NAMALWA (cell line): ENCODE measurements around the gene PROSER3.
"Not testable (repeated sequence)": the region's sequence is repeated elsewhere in the genome, so short reads cannot be mapped to it uniquely, and the experiment has no call there.

Experiments used
- DNase-seq: peaks from one replicate; pipeline ENCODE4 v3.0.0-alpha.2; 2015; ENCODE audit warnings: low spot score

The PROSER3 gene

DNA sequence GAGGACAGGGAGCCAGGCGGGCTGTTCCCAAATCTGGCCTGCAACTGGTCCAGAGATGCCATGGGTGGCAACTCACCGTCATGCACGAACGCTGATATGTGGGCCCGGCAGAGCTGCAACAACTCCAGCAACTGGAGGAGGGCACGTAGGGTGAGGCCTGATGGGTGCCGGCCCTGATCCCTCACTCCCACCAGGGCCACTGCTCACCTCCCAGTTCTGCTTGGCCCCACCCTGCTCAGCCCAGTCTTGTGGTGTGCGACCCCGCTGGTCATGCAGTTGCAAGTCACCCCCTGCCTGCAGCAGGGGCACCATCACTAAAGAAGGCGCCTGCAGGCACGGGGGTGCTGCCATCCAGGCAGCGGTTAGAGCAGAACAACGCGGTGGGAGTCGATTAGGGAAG is 34.3 kb downstream of the PROSER3 start:
- DNase-seq = no peak

DNA sequence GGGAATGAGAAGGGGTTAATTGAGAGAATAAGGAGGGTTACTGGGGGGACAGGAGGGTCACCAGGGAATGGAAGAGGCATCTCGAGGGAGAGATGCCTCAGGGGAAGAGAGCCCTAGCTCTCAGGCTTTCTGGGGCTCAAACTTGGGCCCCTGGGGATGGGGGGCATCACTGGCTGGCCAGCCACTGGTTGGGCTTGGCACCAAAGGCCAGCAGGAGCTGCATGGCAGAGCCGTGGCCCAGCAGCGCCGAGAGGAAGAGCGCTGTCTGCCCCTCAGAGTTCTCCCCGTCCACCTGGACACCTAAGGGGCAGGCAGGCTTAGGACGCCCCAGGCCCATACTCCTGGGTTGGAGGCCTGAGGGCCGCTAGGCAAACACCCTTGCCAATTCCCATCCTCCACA is 34.9 kb downstream of the PROSER3 start:
- DNase-seq = no peak

DNA sequence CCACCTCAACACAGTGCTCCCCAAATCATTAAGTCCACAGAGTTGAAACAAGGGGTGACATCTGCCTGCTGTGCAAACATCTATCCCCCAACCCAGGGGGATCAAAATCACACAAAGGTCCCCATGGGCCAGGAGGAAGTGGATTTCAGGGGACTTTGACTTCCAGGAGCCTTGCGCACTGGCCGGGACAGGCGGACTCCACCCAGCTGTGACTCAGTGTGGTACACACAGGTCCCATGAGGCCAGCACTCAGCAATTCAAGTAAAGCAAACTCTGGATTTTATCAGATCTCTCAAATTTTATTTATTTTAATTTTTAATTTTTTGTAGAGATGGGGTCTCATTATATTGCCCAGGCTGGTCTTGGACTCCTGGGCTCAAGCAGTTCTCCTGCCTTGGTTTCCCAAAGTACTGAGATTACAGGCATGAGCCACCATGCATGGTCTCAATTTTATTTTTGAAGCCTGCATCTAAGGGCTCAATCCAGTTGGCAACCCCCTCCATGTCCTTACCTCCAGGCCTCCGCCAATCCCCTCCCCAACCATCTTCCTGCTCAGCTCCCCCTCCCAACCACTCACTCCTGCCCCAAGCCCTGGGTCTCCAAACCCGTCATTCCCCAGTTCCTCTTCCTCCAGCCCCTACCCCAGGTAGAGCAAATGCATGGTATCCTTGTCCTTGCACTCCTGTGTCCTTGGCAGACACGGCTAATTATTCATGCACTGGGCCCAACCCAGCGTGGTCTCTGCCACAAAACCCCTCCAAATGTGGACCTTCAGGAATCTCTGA is 35.6 kb downstream of the PROSER3 start:
- DNase-seq = no peak

DNA sequence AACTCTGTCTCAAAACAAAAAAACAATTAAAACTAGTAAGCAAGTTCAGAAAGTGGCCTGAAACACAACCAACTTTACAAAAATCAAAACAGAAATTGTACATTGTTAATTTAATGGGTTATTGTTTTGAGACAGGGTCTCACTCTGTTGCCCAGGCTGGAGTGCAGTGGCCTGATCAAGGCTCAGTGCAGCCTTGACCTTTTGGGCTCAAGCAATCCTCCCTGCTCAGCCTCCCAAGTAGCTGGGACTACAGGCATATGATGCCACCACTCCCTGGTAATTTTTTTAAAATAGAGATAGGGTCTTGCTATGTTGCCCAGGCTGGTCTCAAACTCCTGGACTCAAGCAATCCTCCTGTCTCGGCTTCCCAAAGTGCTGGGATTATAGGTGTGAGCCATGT is 37.6 kb downstream of the PROSER3 start:
- DNase-seq = not testable (repeated sequence)

DNA sequence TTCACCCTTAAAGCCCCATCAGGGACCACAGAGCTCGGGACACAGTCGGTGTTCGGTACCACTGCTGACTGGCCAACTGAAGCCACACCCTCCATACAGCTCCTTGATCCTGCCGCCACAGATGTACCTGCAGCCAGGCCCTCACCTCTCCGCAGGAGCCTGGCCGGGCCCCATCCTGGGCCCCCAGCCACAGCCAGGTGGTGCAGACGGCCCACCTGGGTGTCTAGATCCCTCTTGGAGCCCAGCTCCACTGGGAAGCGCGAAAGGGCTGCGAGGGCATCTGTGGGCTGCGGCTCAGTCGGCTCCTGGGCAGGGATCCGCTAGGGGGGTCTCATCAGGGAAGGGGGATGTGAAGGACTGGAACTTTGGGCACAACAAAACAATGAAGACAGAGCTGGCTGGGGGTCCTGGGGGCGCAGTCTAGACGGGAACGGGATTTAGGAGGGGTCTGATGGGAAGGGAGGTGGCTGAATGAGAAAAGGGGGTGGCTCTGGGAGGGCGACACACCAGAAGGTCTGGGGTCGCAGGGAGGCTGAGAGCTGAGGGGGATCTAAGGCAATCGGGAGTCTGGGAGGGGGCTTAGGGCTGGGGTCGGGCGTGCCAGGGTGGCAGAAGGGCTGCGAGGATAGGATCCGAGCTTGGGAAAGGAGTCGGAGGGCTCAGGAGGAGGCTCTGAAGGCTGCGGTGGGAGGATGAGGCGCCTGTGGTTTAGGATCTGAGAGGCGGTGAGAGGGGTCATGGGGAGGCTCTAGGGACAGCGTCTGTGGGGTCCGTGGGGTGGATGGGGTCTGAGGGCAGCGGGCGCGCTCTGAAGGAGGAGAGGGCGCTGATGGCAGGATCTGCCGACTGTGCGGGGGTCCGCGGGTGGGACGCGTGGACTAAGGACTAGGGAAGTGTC is 38.9 kb downstream of the PROSER3 start:
- no peak for DNase-seq

DNA sequence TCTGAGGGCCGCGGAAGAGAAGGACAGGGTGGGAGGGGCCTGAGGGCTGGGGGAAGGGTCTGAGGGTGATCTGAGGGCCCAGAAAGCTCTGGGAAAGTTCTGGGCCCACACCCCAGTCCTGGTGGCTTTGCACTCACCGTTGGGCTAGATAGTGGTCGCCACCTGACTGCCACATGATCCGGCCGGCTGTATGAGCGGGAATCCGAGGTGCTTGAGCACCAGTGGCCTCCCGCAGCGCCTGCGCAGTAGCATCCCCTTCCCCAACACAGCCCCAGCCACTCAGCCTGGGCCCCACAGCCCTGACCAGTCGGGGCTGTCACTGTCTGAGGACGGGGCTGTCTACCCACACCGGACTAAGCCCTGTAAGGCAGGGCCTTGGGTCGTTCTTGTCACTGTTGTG is 39.7 kb downstream of the PROSER3 start:
- no peak for DNase-seq

DNA sequence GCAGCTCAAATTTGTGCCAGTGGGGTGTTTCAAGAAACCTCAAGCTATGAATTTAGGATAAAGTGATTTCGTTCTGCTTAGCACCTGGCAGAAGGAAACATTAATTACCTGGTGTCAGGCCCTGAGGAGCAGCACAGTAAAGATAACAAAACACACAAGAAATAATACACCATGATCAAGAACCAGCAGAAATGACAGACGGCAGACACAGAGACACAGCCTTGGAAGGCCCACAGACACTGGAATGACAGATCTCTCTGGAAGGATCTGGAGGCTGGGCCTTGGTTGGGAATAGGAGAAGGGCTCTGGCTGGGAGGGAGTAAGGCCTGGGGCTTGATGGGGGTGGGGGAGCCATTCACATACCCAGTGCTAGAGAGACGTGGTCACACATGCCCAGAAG is 43.9 kb downstream of the PROSER3 start:
- DNase-seq = no peak

DNA sequence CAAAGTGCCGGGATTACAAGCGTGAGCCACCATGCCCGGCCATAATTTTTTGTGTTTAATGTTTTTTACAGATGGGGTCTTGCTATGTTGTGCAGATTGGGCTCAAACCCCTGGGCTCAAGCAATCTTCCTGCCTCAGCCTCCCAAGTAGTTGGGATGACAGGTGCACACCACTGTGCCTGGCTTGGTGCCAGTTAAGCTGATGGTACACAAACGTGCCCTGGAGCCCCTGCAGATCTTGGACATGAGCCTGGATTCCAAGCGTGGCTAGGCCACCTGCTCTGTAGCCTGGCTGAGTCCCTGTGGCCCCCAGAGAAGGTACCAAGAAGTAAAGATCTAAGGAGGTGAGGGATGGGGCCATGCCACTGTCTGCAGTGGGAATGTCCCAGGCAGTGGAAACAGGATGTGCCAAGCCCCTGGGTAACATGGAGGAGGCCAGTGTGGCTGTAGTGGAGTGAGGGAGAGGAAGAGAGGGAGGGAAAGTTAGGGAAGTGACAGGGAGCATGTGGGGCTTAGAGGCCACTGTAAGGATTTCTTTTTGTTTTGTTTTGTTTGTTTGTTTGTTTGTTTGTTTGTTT is 47.6 kb downstream of the PROSER3 start:
- DNase-seq = no peak

DNA sequence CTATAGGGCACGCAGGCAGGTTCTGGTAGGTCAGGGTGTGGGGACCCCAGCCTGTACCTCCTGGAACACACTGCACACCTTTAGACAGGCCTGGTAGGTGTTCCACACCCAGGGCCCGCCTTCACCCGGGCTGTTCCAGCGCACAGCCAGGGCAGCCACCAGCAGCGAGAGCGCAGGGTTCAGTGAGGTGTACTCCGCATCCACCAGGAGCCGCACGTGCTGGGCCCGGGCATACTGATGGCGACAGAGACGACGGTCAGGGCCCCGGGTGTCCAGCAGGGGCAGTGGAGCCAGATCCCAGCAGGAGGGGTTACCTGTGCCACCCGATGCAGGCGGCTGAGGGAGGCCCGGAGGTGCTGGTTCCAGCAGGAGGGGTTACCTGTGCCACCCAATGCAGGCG is 48.6 kb downstream of the PROSER3 start:
- no peak for DNase-seq

DNA sequence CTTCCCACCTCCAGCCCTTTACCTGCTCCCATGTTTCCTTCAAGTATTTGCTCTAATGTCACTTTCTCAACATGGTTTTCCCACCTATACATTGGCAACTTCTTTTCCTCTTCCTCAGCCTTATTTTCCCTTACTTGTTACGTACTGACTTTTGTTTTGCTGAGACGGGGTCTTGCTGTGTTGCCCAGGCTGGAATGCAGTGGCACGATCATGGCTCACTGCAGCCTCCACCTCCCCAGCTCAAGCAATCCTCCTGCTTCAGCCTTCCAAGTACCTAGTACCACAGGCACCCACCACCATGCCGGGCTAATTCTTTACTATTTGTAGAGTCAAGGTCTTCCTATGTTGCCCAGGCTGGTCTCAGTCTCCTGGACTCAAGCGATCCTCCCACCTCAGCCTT is 49.7 kb downstream of the PROSER3 start:
- DNase-seq = no peak

DNA sequence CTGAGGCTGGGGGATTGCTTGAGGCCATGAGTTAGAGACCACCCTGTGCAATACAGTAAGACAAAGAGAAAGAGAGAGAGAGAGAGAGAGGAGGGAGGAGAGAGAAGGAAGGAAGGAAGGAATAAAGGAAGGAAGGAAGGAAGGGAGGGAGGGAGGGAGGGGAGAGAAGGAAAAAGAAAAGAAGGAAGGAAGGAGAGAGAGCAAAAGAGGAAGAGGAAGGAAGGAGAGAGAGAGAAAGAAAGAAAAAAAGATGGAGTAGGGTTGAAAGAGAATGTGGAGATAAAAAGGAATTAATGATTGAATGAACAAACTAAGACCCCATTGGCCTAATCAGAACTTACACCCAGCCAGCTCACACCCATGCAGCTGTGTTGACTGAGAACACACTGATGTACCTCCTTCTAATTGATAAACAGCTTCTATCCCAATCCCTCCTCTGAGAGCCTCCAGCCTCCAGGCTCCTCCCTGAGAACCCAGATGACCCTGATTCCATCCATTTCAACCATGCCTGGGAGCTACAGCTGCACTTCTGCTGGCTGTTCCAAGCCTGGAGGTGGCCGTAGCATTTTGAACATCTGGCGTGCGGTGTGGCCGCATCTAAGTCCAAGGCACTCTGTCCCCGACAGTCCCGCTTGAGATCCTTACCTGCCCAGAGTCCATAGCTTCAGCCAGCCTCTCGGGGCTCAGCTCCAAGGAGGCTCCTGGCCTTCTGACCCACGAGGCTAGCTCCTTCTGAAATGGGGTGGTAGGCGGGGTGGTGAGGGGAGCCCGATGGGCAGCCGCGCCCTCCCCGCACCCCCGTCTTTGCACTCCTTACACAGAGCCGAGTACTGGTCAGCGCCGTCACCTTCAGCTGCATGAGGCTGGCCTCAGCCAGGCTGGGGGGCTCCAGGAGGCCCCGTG is 53.6 kb downstream of the PROSER3 start:
- DNase-seq = no peak

DNA sequence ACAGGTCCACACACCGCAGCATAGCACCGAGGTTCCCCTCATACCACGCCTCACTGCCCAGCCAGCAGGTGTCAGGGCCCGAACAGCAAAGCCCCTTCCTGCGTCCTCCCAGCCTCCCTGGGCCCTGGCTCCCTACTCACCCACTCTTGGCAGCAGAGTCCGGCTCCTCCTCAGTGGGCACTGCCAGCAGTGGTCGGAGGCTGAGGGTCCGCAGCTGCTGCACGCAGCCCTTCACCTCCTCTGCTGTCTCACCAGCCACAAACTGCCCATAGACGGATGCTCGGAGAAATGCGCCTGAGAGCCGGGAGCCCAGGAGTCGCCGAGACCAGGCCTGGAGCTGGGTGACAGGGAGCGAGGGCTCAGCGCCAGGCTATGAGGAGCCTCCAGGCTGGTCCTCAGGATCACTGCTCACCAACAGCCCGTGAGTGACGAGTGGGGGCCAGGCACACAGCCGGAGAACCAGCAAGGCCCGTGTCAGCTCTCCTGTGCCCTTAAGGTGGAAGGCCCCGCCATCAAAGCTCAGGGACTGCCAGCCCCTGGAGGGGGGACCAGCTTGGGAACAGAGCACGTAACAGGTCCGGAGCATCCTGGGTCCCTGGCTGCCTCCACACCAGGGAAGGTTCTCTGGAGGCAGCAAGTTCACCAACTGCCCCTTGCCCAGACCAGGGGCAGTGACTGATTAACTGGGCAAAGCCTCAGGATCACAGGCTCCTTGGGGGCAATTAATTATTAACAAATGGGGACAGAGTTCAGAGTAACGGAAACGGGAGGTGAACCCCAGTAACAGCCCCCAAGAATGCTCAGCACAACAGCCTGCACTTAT is 54.5 kb downstream of the PROSER3 start, which contains the start of gene PRODH2:
Gene PRODH2 (minus strand): TSS at position 626 of the 823 bp plus-strand sequence. CDS start 40 bp downstream, at position 586.
- no peak for DNase-seq

DNA sequence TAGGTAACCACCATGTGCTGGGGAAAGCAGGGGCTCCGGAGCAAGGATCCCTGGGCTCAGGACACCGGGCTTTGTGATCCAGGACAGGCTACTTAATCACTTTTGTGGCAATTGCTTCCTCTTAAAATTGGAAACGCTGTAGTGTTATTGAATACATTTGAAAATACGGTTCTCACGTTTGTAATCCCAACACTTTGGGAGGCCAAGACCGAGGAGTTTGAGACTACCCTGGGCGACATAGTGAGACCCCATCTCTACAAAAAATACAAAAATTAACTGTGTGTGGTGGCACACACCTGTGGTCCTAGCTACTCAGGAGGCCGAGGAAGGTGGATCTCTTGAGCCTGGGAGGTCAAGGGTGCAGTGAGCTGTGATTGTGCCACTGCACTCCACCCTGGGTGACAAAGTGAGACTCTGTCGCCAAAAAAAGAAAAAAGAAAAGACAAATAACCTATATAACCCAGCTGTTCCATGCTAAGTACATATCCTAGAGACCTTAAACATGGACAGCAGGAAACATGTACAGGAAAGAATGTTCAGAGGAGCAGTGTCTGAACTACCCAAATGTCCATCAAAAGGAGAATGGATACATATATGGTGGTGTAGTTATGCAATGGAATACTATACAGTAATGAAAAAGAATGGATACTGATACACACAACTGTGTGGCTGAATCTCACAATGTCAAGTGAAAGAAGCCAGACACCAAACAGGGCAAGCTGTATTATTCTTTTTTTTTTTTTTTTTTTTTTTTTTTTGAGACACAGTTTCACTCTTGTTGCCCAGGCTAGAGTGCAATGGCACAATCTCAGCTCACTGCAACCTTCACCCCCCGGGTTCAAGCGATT is 55.3 kb downstream of the PROSER3 start:
- DNase-seq = no peak

DNA sequence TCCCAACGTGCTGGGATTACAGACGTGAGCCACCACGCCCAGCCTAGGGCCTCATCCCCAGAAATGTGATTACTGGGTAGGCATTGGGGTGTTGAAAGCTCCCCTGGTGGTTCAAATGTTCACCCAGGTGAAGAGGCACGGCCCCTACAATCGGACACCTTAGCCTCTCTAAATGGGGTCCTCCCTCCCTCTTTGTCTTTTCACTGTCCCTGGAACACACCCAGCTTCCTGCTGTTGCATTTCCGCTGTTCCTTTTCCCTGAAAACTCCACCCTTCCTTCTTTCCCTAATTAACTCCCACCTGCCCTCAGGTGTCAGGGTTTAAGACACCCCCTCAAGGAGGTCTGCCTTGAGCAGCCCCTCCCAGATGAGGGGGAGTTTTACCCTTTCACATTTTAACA is 58.3 kb downstream of the PROSER3 start:
- DNase-seq = no peak

DNA sequence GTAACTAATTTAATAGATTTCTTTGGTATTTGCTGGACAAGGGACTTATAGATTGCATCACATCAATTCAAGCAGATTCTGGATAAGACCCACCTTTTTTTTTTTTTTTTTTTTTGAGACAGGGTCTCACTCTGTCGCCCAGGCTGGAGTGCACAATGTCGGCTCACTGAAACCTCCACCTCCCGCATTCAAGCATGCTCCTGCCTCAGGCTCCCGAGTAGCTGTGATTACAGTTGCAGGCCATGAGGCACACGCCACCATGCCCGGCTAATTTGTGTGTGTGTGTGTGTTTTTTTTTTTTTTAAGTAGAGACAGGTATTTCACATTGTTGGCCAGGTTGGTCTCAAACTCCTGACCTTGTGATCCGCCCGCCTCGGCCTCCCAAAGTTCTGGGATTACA is 58.9 kb downstream of the PROSER3 start:
- no peak for DNase-seq

DNA sequence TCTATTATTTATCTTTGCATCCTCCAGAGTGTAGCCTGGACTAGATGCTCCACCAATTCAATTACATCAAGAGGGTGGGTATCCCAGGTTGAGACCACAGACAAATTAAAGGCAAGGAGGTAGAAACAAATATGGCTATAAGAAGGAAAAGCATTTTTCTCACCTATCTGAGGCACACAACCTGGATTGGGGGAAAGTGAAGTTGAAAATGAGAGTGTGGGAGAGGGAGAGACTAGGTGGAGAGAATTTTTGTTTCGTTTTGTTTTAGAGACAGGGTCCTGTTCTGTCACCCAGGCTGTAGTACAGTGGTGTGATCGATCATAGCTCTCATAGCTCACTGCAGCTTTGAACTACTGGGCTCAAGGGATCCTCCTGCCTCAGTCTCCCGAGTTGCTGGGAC is 60.5 kb downstream of the PROSER3 start:
- no peak for DNase-seq
